Hematopoietic multipotent progenitor cell (in vitro differentiated cells): ENCODE data around the gene CCNL2. TPM values are rescaled to one million over a fixed set of nuclear protein-coding genes. Genes with fewer than 3 reads are reported as not detected.
"Not testable (repeated sequence)": the region's sequence is repeated elsewhere in the genome, so short reads cannot be mapped to it uniquely, and the experiment has no call there.

Experiments
- DNase-seq, 3 donors: peaks; one replicate each; pipeline ENCODE4 v3.0.0-alpha.2; 2011 to 2015; ENCODE audit warnings: low read depth in 2 of 3, low spot score in 2 of 3
- total RNA-seq: library from RNA; depleted of rRNA; stranded (reverse); fragments of >200 nt; gene quantifications from one replicate; pipeline ENCODE4 v1.2.3, GENCODE V29; 2012

The CCNL2 gene
- 96.4 TPM for total RNA-seq

- peak; percentile 97 to 99 (median 99) for DNase-seq
Observed at GRCh38 chr1:1399187-1399871, at the start of gene CCNL2. Gene CCNL2, minus strand, starts transcription at chr1:1399335. Its CDS starts 29 bp downstream, at chr1:1399306.

- DNase-seq = not testable (repeated sequence)
Observed at GRCh38 chr1:1446631-1447030, 47.5 kb upstream of the CCNL2 start.

- DNase-seq = no peak
Observed at GRCh38 chr1:1442069-1442770, 43.1 kb upstream of the CCNL2 start.

- peak in 2 of 3 donors; percentile 52 to 65 for DNase-seq
Observed at GRCh38 chr1:1441002-1441888, 42.1 kb upstream of the CCNL2 start.

GRCh38 chr1:1440262-1441001 is 41.3 kb upstream of the CCNL2 start:
- no peak for DNase-seq

- DNase-seq = no peak
Observed at GRCh38 chr1:1439546-1440261, 40.6 kb upstream of the CCNL2 start.

- no peak for DNase-seq
Observed at GRCh38 chr1:1438531-1439381, 39.6 kb upstream of the CCNL2 start.

GRCh38 chr1:1437904-1438376 is 38.8 kb upstream of the CCNL2 start:
- no peak for DNase-seq

- DNase-seq = no peak
Observed at GRCh38 chr1:1437033-1437903, 38.1 kb upstream of the CCNL2 start.

GRCh38 chr1:1436630-1437032 is 37.5 kb upstream of the CCNL2 start:
- DNase-seq = no peak

- DNase-seq = no peak
Observed at GRCh38 chr1:1435911-1436629, 36.9 kb upstream of the CCNL2 start.

GRCh38 chr1:1435106-1435903 is 36.2 kb upstream of the CCNL2 start, which contains the start of gene VWA1:
Gene VWA1, plus strand, starts transcription at chr1:1435690. Its CDS starts 59 bp downstream, at chr1:1435749.
- peak; percentile 32 to 73 (median 65) for DNase-seq

- no peak for DNase-seq
Observed at GRCh38 chr1:1434824-1435105, 35.6 kb upstream of the CCNL2 start.

GRCh38 chr1:1434131-1434823 is 35.1 kb upstream of the CCNL2 start:
- DNase-seq = peak in 2 of 3 donors; percentile 75 to 91

- peak in 2 of 3 donors; percentile 64 to 77 for DNase-seq
Observed at GRCh38 chr1:1433804-1434130, 34.6 kb upstream of the CCNL2 start.
